Smooth muscle cell (in vitro differentiated cells): ENCODE results near the gene DYRK1A. TPM values are rescaled to one million over a fixed set of nuclear protein-coding genes. Genes with fewer than 3 reads are reported as not detected.

Experiments used
- DNase-seq: peaks from one replicate; lab custom pipeline; 2025; ENCODE audit not compliant: unreplicated experiment; lab: John Stamatoyannopoulos, UW
- H2AFZ ChIP-seq: fragments of 200-600 bp; sonication (generic); 2 replicates; pipeline ENCODE4 v1.6.0; 2016; ENCODE audit warnings: antibody characterized with exemption, low read depth, mild to moderate bottlenecking
- H3F3A ChIP-seq: fragments of 200-600 bp; sonication (generic); 2 replicates; pipeline ENCODE4 v1.6.0; 2017; ENCODE audit warnings: antibody characterized with exemption, low read depth
- H3K27ac ChIP-seq: fragments of 200-600 bp; sonication (generic); 2 replicates; pipeline ENCODE4 v1.5.1; 2016; ENCODE audit warnings: low read depth, mild to moderate bottlenecking
- H3K27me3 ChIP-seq: fragments of 200-600 bp; sonication (generic); 2 replicates; pipeline ENCODE4 v1.6.1; 2016; ENCODE audit warnings: low read depth, mild to moderate bottlenecking
- H3K36me3 ChIP-seq: fragments of 200-600 bp; sonication (generic); 2 replicates; pipeline ENCODE4 v1.5.1; 2016; ENCODE audit warnings: low read depth
- H3K4me1 ChIP-seq: fragments of 200-600 bp; sonication (generic); 2 replicates; pipeline ENCODE4 v1.5.1; 2016; ENCODE audit warnings: low read depth
- H3K4me2 ChIP-seq: fragments of 200-600 bp; sonication (generic); 2 replicates; pipeline ENCODE4 v1.6.0; 2016; ENCODE audit warnings: mild to moderate bottlenecking
- H3K4me3 ChIP-seq: fragments of 200-600 bp; sonication (generic); 2 replicates; pipeline ENCODE4 v1.5.1; 2016; ENCODE audit warnings: mild to moderate bottlenecking
- H3K79me2 ChIP-seq: fragments of 200-600 bp; sonication (generic); 2 replicates; pipeline ENCODE4 v1.6.0; 2016; ENCODE audit warnings: low read depth, mild to moderate bottlenecking
- H3K9ac ChIP-seq: fragments of 200-600 bp; sonication (generic); 2 replicates; pipeline ENCODE4 v1.6.0; 2016; ENCODE audit warnings: low read depth
- H3K9me3 ChIP-seq: fragments of 200-600 bp; sonication (generic); replicated peaks from 2 replicates; pipeline ENCODE4 v1.5.1; 2016; ENCODE audit warnings: low read depth
- H4K20me1 ChIP-seq: fragments of 200-600 bp; sonication (generic); 2 replicates; pipeline ENCODE4 v1.6.0; 2016; ENCODE audit warnings: low read depth
- WGBS: methylation state at CpG from one replicate; pipeline ENCODE4 v1.1.7; 2016; ENCODE audit warnings: low lambda C conversion rate; 5-methylcytosine and 5-hydroxymethylcytosine counted together
- polyA plus RNA-seq: library from polyadenylated mRNA; unstranded; fragments of >200 nt; fragmentation: Nextera tagmentation; extraction: Ambion mirVana; gene quantifications from 2 replicates; pipeline ENCODE4 v1.2.1, GENCODE V29; 2016
- total RNA-seq: library from RNA; depleted of rRNA; stranded (reverse); fragments of >200 nt; gene quantifications from 2 replicates; pipeline ENCODE4 v1.2.3, GENCODE V29; 2014
- TF ChIP-seq, protein P1 (sequence below): fragments of 200-600 bp; sonication (generic); IDR thresholded peaks from 2 replicates; pipeline ENCODE4 v1.5.1; 2017; ENCODE audit warnings: borderline replicate concordance, mild to moderate bottlenecking, antibody characterized with exemption; ENCODE audit not compliant: insufficient read depth, poor library complexity, severe bottlenecking

DYRK1A gene
- total RNA-seq: 54.9 and 61.7 TPM in 2 replicates
- polyA plus RNA-seq: 2.4 and 3.5 TPM in 2 replicates

DNA sequence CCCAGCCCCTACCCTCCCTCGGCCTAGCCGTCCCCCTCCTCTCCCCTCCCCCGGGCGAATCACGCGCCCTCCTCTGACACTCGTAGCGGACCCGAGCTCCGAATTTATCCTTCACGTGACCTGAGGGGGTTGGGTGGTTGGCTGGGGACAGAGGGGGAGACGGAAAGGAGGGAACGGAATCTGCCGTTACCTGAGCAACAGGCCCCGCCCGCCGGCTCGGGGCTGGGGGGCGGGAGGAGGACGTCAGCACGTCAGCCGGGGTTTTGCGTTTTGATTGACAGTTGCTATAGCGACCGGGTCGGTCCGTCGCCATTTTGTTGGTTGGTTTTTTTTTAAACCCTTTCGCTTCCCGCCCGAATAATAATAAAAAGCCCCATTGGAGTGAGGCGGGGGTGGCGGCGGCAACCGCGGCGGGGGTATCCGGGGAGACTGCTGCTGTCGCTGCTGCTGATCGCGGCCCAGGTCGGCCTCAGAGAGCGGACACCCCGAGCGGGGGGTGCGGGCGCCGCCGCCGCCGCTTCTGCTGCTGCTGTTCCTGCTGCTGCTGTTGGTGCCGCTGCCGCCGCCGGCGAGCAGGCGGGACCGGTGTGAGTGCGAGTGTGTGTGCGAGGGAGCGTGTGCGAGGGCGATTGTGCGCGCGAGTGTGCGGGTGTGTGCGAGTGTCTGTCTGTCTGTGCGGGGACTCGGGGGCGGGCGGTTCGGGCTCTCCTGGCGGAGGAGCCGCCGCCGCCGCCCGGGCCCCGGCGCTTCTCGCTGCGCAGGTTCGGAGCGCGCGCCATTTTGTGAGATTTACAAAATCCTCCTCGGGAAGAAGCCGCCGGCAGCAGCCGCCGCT is at the start of gene DYRK1A:
DYRK1A (plus strand) TSS at position 292 of the 835 bp plus-strand sequence. CDS start 53,602 bp downstream, outside the sequence.
- Histone ChIP-seq H3K36me3 (no peaks in the 10 kb centered on the region), H3K79me2 (peaks cover 42% of the 10 kb centered on the region), H3K4me3 (peak within 1 kb of the TSS; percentile 98), H4K20me1 (peaks cover 40% of the 10 kb centered on the region), H3K9ac (peak within 1 kb of the TSS; percentile 98), H3K27me3 (no peaks in the 10 kb centered on the region), H2AFZ (peak within 1 kb of the TSS; percentile 69), H3K9me3 (no peaks in the 10 kb centered on the region), H3K4me2 (peak within 1 kb of the TSS; percentile 96), H3F3A (no peaks in the 10 kb centered on the region), H3K27ac (peak within 1 kb of the TSS; percentile 99), H3K4me1 (peaks cover 34% of the 10 kb centered on the region)
- peak; percentile 93 for DNase-seq
- under 1% methylated on average over 57 of the region's 92 CpGs for WGBS
- TF ChIP-seq, protein P1, sequence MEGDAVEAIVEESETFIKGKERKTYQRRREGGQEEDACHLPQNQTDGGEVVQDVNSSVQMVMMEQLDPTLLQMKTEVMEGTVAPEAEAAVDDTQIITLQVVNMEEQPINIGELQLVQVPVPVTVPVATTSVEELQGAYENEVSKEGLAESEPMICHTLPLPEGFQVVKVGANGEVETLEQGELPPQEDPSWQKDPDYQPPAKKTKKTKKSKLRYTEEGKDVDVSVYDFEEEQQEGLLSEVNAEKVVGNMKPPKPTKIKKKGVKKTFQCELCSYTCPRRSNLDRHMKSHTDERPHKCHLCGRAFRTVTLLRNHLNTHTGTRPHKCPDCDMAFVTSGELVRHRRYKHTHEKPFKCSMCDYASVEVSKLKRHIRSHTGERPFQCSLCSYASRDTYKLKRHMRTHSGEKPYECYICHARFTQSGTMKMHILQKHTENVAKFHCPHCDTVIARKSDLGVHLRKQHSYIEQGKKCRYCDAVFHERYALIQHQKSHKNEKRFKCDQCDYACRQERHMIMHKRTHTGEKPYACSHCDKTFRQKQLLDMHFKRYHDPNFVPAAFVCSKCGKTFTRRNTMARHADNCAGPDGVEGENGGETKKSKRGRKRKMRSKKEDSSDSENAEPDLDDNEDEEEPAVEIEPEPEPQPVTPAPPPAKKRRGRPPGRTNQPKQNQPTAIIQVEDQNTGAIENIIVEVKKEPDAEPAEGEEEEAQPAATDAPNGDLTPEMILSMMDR: no peak

DNA sequence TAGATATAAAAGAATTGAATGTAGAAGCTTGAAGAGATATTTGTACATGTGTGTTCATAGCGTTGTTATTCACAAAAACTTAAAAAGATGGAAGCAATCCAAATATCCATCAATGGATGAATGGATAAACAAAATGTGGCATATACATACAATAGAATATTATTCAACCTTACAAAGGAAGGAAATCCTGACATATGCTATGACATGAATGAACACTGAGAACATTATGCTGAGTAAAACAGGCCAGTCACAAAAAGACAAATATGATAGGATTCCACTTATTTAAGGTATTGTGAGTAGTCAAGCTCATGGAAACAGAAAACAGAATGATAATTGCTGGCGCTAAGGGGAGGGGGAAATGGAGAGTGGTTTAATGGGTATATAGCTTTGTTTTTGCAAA is 47.0 kb upstream of the DYRK1A start:
- Histone ChIP-seq H3K79me2 (no peaks in the 10 kb centered on the region), H2AFZ (no peak overlapping the region), H3K27ac (no peak overlapping the region), H3K4me3 (no peak overlapping the region), H3K27me3 (no peaks in the 10 kb centered on the region), H3K36me3 (peaks cover 5% of the 10 kb centered on the region), H3F3A (no peaks in the 10 kb centered on the region), H3K9ac (no peak overlapping the region), H3K9me3 (peaks cover 4% of the 10 kb centered on the region), H4K20me1 (no peaks in the 10 kb centered on the region), H3K4me2 (no peak overlapping the region), H3K4me1 (no peaks in the 10 kb centered on the region)
- TF ChIP-seq, protein P1: no peak
- WGBS: 94% methylated on average over 2 of the region's 2 CpGs
- no peak for DNase-seq

DNA sequence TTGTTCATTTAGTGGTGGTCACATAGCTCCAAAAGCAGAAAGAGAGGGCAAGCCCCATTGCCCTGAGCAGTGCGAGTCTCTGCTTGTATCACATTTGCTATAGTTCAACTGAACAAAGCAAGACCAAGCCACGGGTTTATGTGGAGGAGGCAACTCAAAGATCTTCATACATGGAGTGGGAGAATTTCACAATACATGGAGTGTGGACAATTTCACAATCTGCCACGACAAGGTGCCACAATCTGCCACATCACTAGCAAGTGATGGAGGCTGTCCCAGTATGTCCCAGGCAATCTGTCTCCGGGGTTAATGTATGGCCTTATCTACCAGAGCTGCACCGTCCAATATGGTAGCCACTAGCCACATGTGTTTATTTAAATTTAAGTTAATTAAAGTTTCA is 44.5 kb upstream of the DYRK1A start:
- Histone ChIP-seq H3K27ac (no peak overlapping the region), H3K27me3 (no peaks in the 10 kb centered on the region), H3K9me3 (peaks cover 2% of the 10 kb centered on the region), H3K36me3 (peaks cover 4% of the 10 kb centered on the region), H3K79me2 (no peaks in the 10 kb centered on the region), H3K4me1 (no peaks in the 10 kb centered on the region), H3K4me2 (no peak overlapping the region), H3K9ac (no peak overlapping the region), H4K20me1 (no peaks in the 10 kb centered on the region), H3K4me3 (no peak overlapping the region), H3F3A (no peaks in the 10 kb centered on the region), H2AFZ (no peak overlapping the region)
- TF ChIP-seq, protein P1: no peak
- WGBS: 91% methylated on average over 5 of the region's 5 CpGs
- DNase-seq: no peak
